PC-9 (cell line): Measurements from ENCODE around the gene AIG1. TPM values are rescaled to one million over a fixed set of nuclear protein-coding genes. Genes with fewer than 3 reads are reported as not detected.

Source experiments
- BruUV-seq: library from RNA; stranded (reverse); fragments of 400-500 nt; replicated peaks from 2 replicates; lab custom pipeline; 2021; lab: Mats Ljungman, UMichigan
- CTCF ChIA-PET: fragments of 300-600 bp; sonication (Branson Sonifier 250); formaldehyde crosslinking; loops from one replicate; lab custom pipeline; 2022; ENCODE audit warnings: antibody characterized with exemption; lab: Charles Lee
- POLR2A ChIA-PET: fragments of 300-600 bp; sonication (Branson Sonifier 250); formaldehyde crosslinking; loops from one replicate; lab custom pipeline; 2022; ENCODE audit warnings: antibody characterized with exemption; ENCODE audit not compliant: unreplicated experiment; lab: Charles Lee
- DNase-seq, 2 experiments: peaks; one replicate each; pipeline versions ENCODE4 v3.0.0 to v3.0.0-alpha.2; 2015 to 2022; ENCODE audit warnings: mixed read lengths in 1 of 2
- H2AFZ ChIP-seq: fragments of 200-600 bp; sonication (generic); 2 replicates; pipeline ENCODE4 v1.8.1; 2017; ENCODE audit warnings: antibody characterized with exemption
- H3F3A ChIP-seq: fragments of 200-600 bp; sonication (generic); 2 replicates; pipeline ENCODE4 v1.8.1; 2017; ENCODE audit warnings: antibody characterized with exemption, mild to moderate bottlenecking, low read depth; ENCODE audit not compliant: insufficient read depth
- H3K27ac ChIP-seq: fragments of 200-600 bp; sonication (generic); 2 replicates; pipeline ENCODE4 v1.6.1; 2016; ENCODE audit warnings: mixed run types
- H3K27me3 ChIP-seq: fragments of 200-600 bp; sonication (generic); 2 replicates; pipeline ENCODE4 v1.6.1; 2016; ENCODE audit warnings: low read depth, mixed run types; ENCODE audit not compliant: insufficient read depth
- H3K36me3 ChIP-seq: fragments of 200-600 bp; sonication (generic); 2 replicates; pipeline ENCODE4 v1.6.1; 2016; ENCODE audit warnings: low read depth, mixed run types
- H3K4me1 ChIP-seq: fragments of 200-600 bp; sonication (generic); replicated peaks from 2 replicates; pipeline ENCODE4 v1.6.1; 2016; ENCODE audit warnings: mixed run types; ENCODE audit not compliant: insufficient read depth
- H3K4me2 ChIP-seq: fragments of 200-600 bp; sonication (generic); 2 replicates; pipeline ENCODE4 v1.6.1; 2017; ENCODE audit warnings: mixed run types
- H3K4me3 ChIP-seq: fragments of 200-600 bp; sonication (generic); 2 replicates; pipeline ENCODE4 v1.6.1; 2016; ENCODE audit warnings: mixed run types
- H3K79me2 ChIP-seq: fragments of 200-600 bp; sonication (generic); 2 replicates; pipeline ENCODE4 v1.6.1; 2017; ENCODE audit warnings: low read depth, mixed run types
- H3K9me2 ChIP-seq: fragments of 200-600 bp; sonication (generic); 2 replicates; pipeline ENCODE4 v1.8.1; 2017; ENCODE audit warnings: mild to moderate bottlenecking; ENCODE audit not compliant: insufficient read depth
- H3K9me3 ChIP-seq: fragments of 200-600 bp; sonication (generic); 2 replicates; pipeline ENCODE4 v1.8.1; 2016; ENCODE audit warnings: low read depth; ENCODE audit not compliant: insufficient read depth
- H4K20me1 ChIP-seq: fragments of 200-600 bp; sonication (generic); 2 replicates; pipeline ENCODE4 v1.8.1; 2017; ENCODE audit not compliant: insufficient read depth
- CTCF ChIP-seq: fragments of 200-600 bp; sonication (generic); conservative IDR thresholded peaks from 2 replicates; pipeline ENCODE4 v1.6.1; 2017; ENCODE audit warnings: mixed run types, antibody characterized with exemption, mild to moderate bottlenecking, moderate library complexity
- EZH2 ChIP-seq: fragments of 200-600 bp; sonication (generic); IDR thresholded peaks from 2 replicates; pipeline ENCODE4 v1.8.0; 2017; ENCODE audit warnings: antibody characterized with exemption, low read depth
- intact Hi-C: fragments of 100-400 bp; cut with micrococcal nuclease; formaldehyde crosslinking; loops from one replicate; pipeline ENCODE4 v1.10.0; 2022; ENCODE audit not compliant: unreplicated experiment
- total RNA-seq: library from RNA; stranded (reverse); gene quantifications from 2 replicates; pipeline ENCODE4 v1.2.3, GENCODE V29; 2021

Gene AIG1
- total RNA-seq, 1 experiment from 2014 or later, result 37.7 TPM

GRCh38 chr6:143376375-143376774 is 315.7 kb downstream of the AIG1 start:
- Histone ChIP-seq H3K27me3 (no peaks in the 10 kb centered on the region), H3K36me3 (no peaks in the 10 kb centered on the region), H3K4me1 (no peaks in the 10 kb centered on the region), H3K27ac (no peak overlapping the region), H3K9me2 (no peaks in the 10 kb centered on the region), H3K4me3 (no peak overlapping the region), H3K79me2 (no peaks in the 10 kb centered on the region), H3K9me3 (no peaks in the 10 kb centered on the region), H2AFZ (no peak overlapping the region), H3F3A (no peaks in the 10 kb centered on the region), H4K20me1 (no peaks in the 10 kb centered on the region), H3K4me2 (no peak overlapping the region)
- POLR2A ChIA-PET, result no interaction called here
- no peak for TF ChIP-seq CTCF
- no peak for TF ChIP-seq EZH2
- DNase-seq, result no peak
- no TSS peak for BruUV-seq
- CTCF ChIA-PET, result no interaction called here
- intact Hi-C loops, result no loop called here

GRCh38 chr6:143376861-143377260 is 316.2 kb downstream of the AIG1 start:
- Histone ChIP-seq H3F3A (no peaks in the 10 kb centered on the region), H3K27me3 (no peaks in the 10 kb centered on the region), H3K27ac (no peak overlapping the region), H3K4me2 (no peak overlapping the region), H2AFZ (no peak overlapping the region), H3K4me3 (no peak overlapping the region), H3K79me2 (no peaks in the 10 kb centered on the region), H3K9me2 (no peaks in the 10 kb centered on the region), H3K9me3 (no peaks in the 10 kb centered on the region), H4K20me1 (no peaks in the 10 kb centered on the region), H3K4me1 (no peaks in the 10 kb centered on the region), H3K36me3 (no peaks in the 10 kb centered on the region)
- BruUV-seq, result no TSS peak
- intact Hi-C loops, result no loop called here
- CTCF ChIA-PET, result no interaction called here
- POLR2A ChIA-PET, result no interaction called here
- TF ChIP-seq CTCF, result no peak
- TF ChIP-seq EZH2, result no peak
- no peak for DNase-seq

- POLR2A ChIA-PET, result no interaction called here
- Histone ChIP-seq H3K9me2 (no peaks in the 10 kb centered on the region), H3K4me1 (no peaks in the 10 kb centered on the region), H3K27ac (no peak overlapping the region), H2AFZ (no peak overlapping the region), H3K36me3 (no peaks in the 10 kb centered on the region), H3K4me3 (no peak overlapping the region), H3K4me2 (no peak overlapping the region), H4K20me1 (no peaks in the 10 kb centered on the region), H3K79me2 (no peaks in the 10 kb centered on the region), H3F3A (no peaks in the 10 kb centered on the region), H3K27me3 (no peaks in the 10 kb centered on the region), H3K9me3 (no peaks in the 10 kb centered on the region)
- no peak for DNase-seq
- CTCF ChIA-PET, result interaction anchor here (0.6 kb wide), 1 partner anchor 397 kb away, joined by 3 read pairs; no protein-coding TSS in a partner anchor
- TF ChIP-seq EZH2 (no peak), CTCF (no peak)
- no TSS peak for BruUV-seq
- intact Hi-C loops, result no loop called here
Observed at GRCh38 chr6:143385636-143386035, 324.9 kb downstream of the AIG1 start.
